Left ventricle myocardium inferior (tissue), 1 donor: Measurements from ENCODE around the gene RPL15. TPM values are rescaled to one million over a fixed set of nuclear protein-coding genes. Genes with fewer than 3 reads are reported as not detected.

Source experiments
- DNase-seq: peaks from one replicate; pipeline ENCODE4 v3.0.0-alpha.2; 2020
- H3K27ac ChIP-seq: fragments of 200-600 bp; replicated peaks from 2 replicates; pipeline ENCODE4 v1.8.0; 2021
- H3K27me3 ChIP-seq: fragments of 200-600 bp; 2 replicates; pipeline ENCODE4 v1.8.0; 2021; ENCODE audit warnings: low read depth
- H3K36me3 ChIP-seq: fragments of 200-600 bp; 2 replicates; pipeline ENCODE4 v1.8.0; 2021
- H3K4me1 ChIP-seq: fragments of 200-600 bp; 2 replicates; pipeline ENCODE4 v1.8.0; 2021
- H3K4me3 ChIP-seq: fragments of 200-600 bp; 2 replicates; pipeline ENCODE4 v1.8.0; 2021; ENCODE audit warnings: mild to moderate bottlenecking, moderate library complexity
- H3K9me3 ChIP-seq: fragments of 200-600 bp; replicated peaks from 2 replicates; pipeline ENCODE4 v1.8.0; 2021
- CTCF ChIP-seq: fragments of 200-600 bp; IDR thresholded peaks from 2 replicates; pipeline ENCODE4 v1.8.0; 2021; ENCODE audit warnings: antibody characterized with exemption, mild to moderate bottlenecking, borderline replicate concordance
- intact Hi-C: fragments of 100-400 bp; cut with micrococcal nuclease; formaldehyde crosslinking; loops from one replicate; pipeline ENCODE4 v1.11.0; 2022
- total RNA-seq: library from RNA; stranded (reverse); fragmentation: NEBNext Ultra II Directional; extraction: Animal tissue kit (Norgen Biotek cat#: 25700); gene quantifications from one replicate; pipeline ENCODE4 v1.2.1, GENCODE V29; 2021
- donor health status: DM: no; HTN: yes; CAD: no; lungs with severe emphysema.

Gene RPL15
- total RNA-seq, 1 donor from 2014 or later, result 915 TPM

GRCh38 chr3:23872330-23872729 is 44.6 kb upstream of the RPL15 start:
- H3K9me3 ChIP-seq, result no peaks in the 10 kb centered on the region
- no peak for TF ChIP-seq CTCF
- no peak for DNase-seq
- intact Hi-C loops, result no loop called here
- no peak overlapping the region for H3K27ac ChIP-seq
- H3K27me3 ChIP-seq, result no peaks in the 10 kb centered on the region
- no peak overlapping the region for H3K4me3 ChIP-seq
- H3K4me1 ChIP-seq, result peaks cover 72% of the 10 kb centered on the region
- H3K36me3 ChIP-seq, result no peaks in the 10 kb centered on the region

GRCh38 chr3:23873941-23874340 is 43.0 kb upstream of the RPL15 start:
- H3K9me3 ChIP-seq, result no peaks in the 10 kb centered on the region
- no peaks in the 10 kb centered on the region for H3K27me3 ChIP-seq
- intact Hi-C loops, result no loop called here
- H3K4me1 ChIP-seq, result peaks cover 69% of the 10 kb centered on the region
- TF ChIP-seq CTCF, result no peak
- DNase-seq, result no peak
- no peak overlapping the region for H3K4me3 ChIP-seq
- H3K27ac ChIP-seq, result no peak overlapping the region
- no peaks in the 10 kb centered on the region for H3K36me3 ChIP-seq

- no peak for TF ChIP-seq CTCF
- Histone ChIP-seq H3K4me1 (peaks cover 65% of the 10 kb centered on the region), H3K36me3 (no peaks in the 10 kb centered on the region), H3K4me3 (no peak overlapping the region), H3K27ac (no peak overlapping the region), H3K27me3 (no peaks in the 10 kb centered on the region), H3K9me3 (no peaks in the 10 kb centered on the region)
- intact Hi-C loops, result no loop called here
- no peak for DNase-seq
Measured at GRCh38 chr3:23874359-23875112, 42.4 kb upstream of the RPL15 start.

GRCh38 chr3:23875113-23875725 is 41.7 kb upstream of the RPL15 start:
- intact Hi-C loops, result no loop called here

GRCh38 chr3:23876923-23877322 is 40.0 kb upstream of the RPL15 start:
- H3K27ac ChIP-seq, result no peak overlapping the region
- intact Hi-C loops, result no loop called here
- H3K9me3 ChIP-seq, result no peaks in the 10 kb centered on the region
- no peak overlapping the region for H3K4me3 ChIP-seq
- no peak for DNase-seq
- H3K27me3 ChIP-seq, result no peaks in the 10 kb centered on the region
- H3K36me3 ChIP-seq, result no peaks in the 10 kb centered on the region
- H3K4me1 ChIP-seq, result peaks cover 69% of the 10 kb centered on the region
- TF ChIP-seq CTCF, result no peak

More at GRCh38 chr3:23875113-23875725, 41.7 kb upstream of the RPL15 start:
- Histone ChIP-seq H3K27me3 (no peaks in the 10 kb centered on the region), H3K36me3 (no peaks in the 10 kb centered on the region), H3K4me3 (no peak overlapping the region), H3K4me1 (peaks cover 59% of the 10 kb centered on the region), H3K27ac (no peak overlapping the region), H3K9me3 (no peaks in the 10 kb centered on the region)
- no peak for TF ChIP-seq CTCF
- no peak for DNase-seq
